ENCODE data around the gene NCOA6. TPM values are rescaled to one million over a fixed set of nuclear protein-coding genes. Genes with fewer than 3 reads are reported as not detected.

Gene NCOA6
- total and polyA plus RNA-seq, 8 donors, result 11.1 to 19.3 (median 12.3) TPM

DNA sequence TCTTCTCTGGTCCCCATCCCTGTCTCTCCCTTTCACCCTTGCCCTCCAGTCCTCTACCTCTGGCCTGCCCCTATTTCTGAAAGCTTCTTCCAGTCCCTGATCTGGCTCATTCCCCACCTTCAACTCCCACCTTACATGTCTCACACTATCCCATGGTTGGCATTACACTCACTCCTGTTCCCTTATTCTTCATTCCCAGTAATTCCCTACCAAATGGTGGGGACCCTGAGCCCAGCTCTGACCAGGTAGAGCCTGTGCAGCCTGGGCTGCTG is 114.9 kb downstream of the NCOA6 start:
- intact Hi-C loops (cut with DNase I), result no loop called here
- ATAC-seq (no peak), DNase-seq (no peak), FAIRE-seq (no peak)
- no peak overlapping the region for H3K27ac ChIP-seq
- H3K27me3 ChIP-seq, result no peaks in the 10 kb centered on the region
- H3K4me3 ChIP-seq, result peak overlapping the region in 2 of 4 donors; percentile 64 to 79
- peaks cover 0 to 3% (median 0%) of the 10 kb centered on the region in 3 donors for H3K4me1 ChIP-seq
- no peaks in the 10 kb centered on the region for H3K9me3 ChIP-seq
- peaks cover 0 to 4% (median 0%) of the 10 kb centered on the region in 3 donors for H3K36me3 ChIP-seq
- TF ChIP-seq, protein P1, sequence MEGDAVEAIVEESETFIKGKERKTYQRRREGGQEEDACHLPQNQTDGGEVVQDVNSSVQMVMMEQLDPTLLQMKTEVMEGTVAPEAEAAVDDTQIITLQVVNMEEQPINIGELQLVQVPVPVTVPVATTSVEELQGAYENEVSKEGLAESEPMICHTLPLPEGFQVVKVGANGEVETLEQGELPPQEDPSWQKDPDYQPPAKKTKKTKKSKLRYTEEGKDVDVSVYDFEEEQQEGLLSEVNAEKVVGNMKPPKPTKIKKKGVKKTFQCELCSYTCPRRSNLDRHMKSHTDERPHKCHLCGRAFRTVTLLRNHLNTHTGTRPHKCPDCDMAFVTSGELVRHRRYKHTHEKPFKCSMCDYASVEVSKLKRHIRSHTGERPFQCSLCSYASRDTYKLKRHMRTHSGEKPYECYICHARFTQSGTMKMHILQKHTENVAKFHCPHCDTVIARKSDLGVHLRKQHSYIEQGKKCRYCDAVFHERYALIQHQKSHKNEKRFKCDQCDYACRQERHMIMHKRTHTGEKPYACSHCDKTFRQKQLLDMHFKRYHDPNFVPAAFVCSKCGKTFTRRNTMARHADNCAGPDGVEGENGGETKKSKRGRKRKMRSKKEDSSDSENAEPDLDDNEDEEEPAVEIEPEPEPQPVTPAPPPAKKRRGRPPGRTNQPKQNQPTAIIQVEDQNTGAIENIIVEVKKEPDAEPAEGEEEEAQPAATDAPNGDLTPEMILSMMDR (IDR thresholded peaks at IDR 0.05), result no peak

DNA sequence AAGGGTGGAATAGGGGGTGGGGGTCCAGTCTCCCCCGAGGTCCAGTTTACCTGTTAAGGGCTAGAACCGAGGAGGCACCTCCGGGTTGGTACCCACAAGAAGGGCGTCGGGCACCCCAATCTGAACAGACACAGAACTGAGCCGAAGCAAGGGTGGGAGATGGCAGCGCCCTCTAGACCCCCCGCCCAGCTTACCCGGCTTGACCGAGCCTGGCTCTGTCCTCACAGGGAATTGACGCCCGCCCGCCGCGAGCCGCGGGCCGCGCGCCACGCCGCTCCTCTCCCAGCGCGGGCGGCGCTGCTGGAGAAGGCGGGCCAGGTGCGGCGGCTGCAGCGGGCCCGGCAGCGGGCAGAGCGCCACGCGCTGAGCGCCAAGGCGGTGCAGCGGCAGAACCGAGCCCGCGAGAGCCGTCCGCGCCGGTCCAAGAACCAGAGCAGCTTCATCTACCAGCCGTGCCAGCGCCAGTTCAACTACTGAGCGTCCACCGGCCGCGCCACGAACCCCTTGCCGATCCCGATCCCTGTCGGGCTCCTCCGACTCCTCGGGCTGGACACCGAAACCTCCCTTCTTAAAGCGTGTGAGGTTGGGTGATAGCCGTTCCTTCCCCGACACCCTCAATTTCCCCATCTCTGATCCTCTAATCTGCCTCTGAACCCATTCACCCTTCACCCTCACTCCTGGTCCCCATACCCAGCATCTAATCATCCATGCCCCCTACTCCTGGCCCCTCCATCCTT is 115.5 kb downstream of the NCOA6 start:
- DNase-seq (peak; percentile 64 to 87 (median 80)), ATAC-seq (peak; percentile 70 to 84 (median 77)), FAIRE-seq (no peak)
- peak overlapping the region; percentile 68 to 81 (median 75) for H3K27ac ChIP-seq
- no peaks in the 10 kb centered on the region for H3K27me3 ChIP-seq
- H3K36me3 ChIP-seq, result peaks cover 0 to 4% (median 0%) of the 10 kb centered on the region in 3 donors
- no peaks in the 10 kb centered on the region for H3K9me3 ChIP-seq
- WGBS, 2 donors, result 2 to 3% methylated on average over 51 to 61 of the region's 61 CpGs
- H3K4me1 ChIP-seq, result peaks cover 0 to 8% (median 0%) of the 10 kb centered on the region in 3 donors
- TF ChIP-seq, protein P1 (IDR thresholded peaks at IDR 0.05), result no peak
- peak overlapping the region; percentile 27 to 79 (median 60) for H3K4me3 ChIP-seq
- intact Hi-C loops (cut with DNase I), result loop anchor here in 1 of 3 donors (10.0 kb wide), 1 partner anchor 165 kb away; no protein-coding TSS in a partner anchor

DNA sequence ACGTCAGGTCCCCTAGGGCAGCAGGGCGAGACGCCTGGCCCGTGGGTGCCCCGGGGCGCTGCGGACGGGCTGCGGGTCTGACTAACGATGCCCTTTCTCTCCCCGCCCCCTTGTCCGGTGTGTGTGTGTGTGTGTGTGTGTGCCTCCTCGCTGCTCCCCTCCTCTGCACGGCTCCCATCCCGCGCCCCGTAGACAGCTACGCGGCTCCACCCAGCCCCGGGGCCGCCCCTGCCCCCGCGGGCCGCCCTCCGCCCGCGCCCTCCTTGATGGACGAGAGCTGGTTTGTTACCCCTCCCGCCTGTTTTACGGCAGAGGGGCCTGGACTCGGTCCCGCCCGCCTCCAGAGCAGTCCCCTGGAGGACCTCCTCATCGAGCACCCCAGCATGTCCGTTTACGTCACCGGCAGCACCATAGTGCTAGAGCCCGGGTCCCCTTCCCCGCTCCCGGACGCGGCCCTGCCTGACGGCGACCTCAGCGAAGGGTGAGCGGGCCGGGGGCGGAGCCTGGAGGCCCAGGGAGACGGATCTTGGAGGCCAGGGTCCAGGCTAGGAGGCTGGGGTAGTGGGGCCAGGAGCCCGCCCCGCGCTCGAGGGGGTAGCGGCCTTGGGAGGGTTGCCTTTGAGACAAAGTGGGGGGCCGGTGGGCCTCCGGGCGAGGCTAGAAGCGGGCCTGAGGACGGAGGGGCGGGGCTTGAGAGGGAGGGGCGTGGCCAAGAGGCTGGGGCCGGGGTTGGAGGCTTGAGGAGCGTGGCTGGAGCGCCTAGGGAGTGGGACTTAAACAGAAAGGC is 116.2 kb downstream of the NCOA6 start:
- ATAC-seq (peak; percentile 78 to 86 (median 82)), FAIRE-seq (no peak), DNase-seq (peak; percentile 73 to 90 (median 88))
- peaks cover 0 to under 1% (median 0%) of the 10 kb centered on the region in 3 donors for H3K36me3 ChIP-seq
- H3K27ac ChIP-seq, result peak overlapping the region; percentile 68 to 81 (median 75)
- WGBS, 2 donors, result 1 to 2% methylated on average over 44 to 64 of the region's 64 CpGs
- intact Hi-C loops (cut with DNase I), result loop anchor here in 1 of 3 donors (10.0 kb wide), 1 partner anchor 164 kb away; no protein-coding TSS in a partner anchor
- H3K27me3 ChIP-seq, result no peaks in the 10 kb centered on the region
- H3K4me3 ChIP-seq, result peak overlapping the region; percentile 27 to 79 (median 60)
- peaks cover 0 to 11% (median 0%) of the 10 kb centered on the region in 3 donors for H3K4me1 ChIP-seq
- no peaks in the 10 kb centered on the region for H3K9me3 ChIP-seq
- TF ChIP-seq, protein P1 (IDR thresholded peaks at IDR 0.05), result no peak

DNA sequence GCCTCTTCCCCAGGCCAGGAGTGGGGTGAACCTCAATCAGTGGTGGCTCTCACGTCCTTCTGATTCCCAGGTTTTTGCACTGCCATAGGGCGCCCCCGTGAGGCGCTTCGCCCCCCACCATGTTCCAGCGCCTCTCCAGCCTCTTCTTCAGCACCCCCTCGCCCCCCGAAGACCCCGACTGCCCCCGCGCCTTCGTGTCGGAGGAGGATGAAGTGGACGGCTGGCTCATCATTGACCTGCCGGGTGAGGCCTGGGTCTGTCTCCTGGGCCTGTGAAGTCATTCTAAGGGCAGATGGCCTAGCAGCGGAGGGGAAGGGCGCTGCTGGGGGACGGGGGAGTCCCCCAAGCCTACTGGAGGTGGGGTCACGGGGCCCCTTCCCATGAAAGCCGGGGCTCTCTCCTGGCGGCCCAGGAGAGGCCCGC is 116.8 kb downstream of the NCOA6 start:
- peak overlapping the region in 3 of 4 donors; percentile 68 to 81 (median 80) for H3K27ac ChIP-seq
- no peaks in the 10 kb centered on the region for H3K27me3 ChIP-seq
- peak in 1 of 4 donors; percentile 16 for ATAC-seq
- 23 to 31% methylated on average over 22 of the region's 22 CpGs for WGBS, 2 donors
- H3K4me1 ChIP-seq, result peaks cover 0 to 11% (median 0%) of the 10 kb centered on the region in 3 donors
- peak overlapping the region; percentile 15 to 79 (median 60) for H3K4me3 ChIP-seq
- TF ChIP-seq, protein P1 (IDR thresholded peaks at IDR 0.05), result peak in 2 of 4 donors; percentile 20 to 24
- intact Hi-C loops (cut with DNase I), result loop anchor here in 1 of 3 donors (10.0 kb wide), 1 partner anchor 164 kb away; no protein-coding TSS in a partner anchor
- H3K36me3 ChIP-seq, result no peaks in the 10 kb centered on the region
- H3K9me3 ChIP-seq, result no peaks in the 10 kb centered on the region
- FAIRE-seq, result no peak
- DNase-seq, result peak in 5 of 6 donors; percentile 23 to 81 (median 49)

Measured in pancreas (tissue), 10 donors.